OCI-M2 (cell line): ENCODE measurements around the gene FAAH.

Experiments
- DNase-seq: peaks from one replicate; lab custom pipeline; 2025; ENCODE audit not compliant: unreplicated experiment; lab: John Stamatoyannopoulos, UW

FAAH gene

GRCh38 chr1:46448109-46448911 is 54.2 kb downstream of the FAAH start:
- no peak for DNase-seq

GRCh38 chr1:46449223-46450159 is 55.4 kb downstream of the FAAH start:
- no peak for DNase-seq

- DNase-seq = no peak
These were observed 56.0 kb downstream of the FAAH start for GRCh38 chr1:46450160-46450517.

- no peak for DNase-seq
These were observed 58.1 kb downstream of the FAAH start for GRCh38 chr1:46451948-46452930.

- no peak for DNase-seq
These were observed 58.8 kb downstream of the FAAH start for GRCh38 chr1:46452931-46453325.

GRCh38 chr1:46453449-46453848 is 59.3 kb downstream of the FAAH start:
- DNase-seq = no peak

- DNase-seq = no peak
These were observed 61.8 kb downstream of the FAAH start for GRCh38 chr1:46455951-46456350.

- no peak for DNase-seq
These were observed 62.4 kb downstream of the FAAH start for GRCh38 chr1:46456411-46456963.

GRCh38 chr1:46457178-46457577 is 63.1 kb downstream of the FAAH start:
- no peak for DNase-seq

GRCh38 chr1:46458190-46458589 is 64.1 kb downstream of the FAAH start:
- no peak for DNase-seq

- no peak for DNase-seq
These were observed 64.7 kb downstream of the FAAH start for GRCh38 chr1:46458846-46459245.

- no peak for DNase-seq
These were observed 65.2 kb downstream of the FAAH start for GRCh38 chr1:46459315-46459714.

GRCh38 chr1:46461017-46461808 is 67.1 kb downstream of the FAAH start:
- DNase-seq = no peak

GRCh38 chr1:46461809-46462448 is 67.8 kb downstream of the FAAH start:
- no peak for DNase-seq
